HepG2 (cell line): ENCODE results near the gene MYLK. TPM values are rescaled to one million over a fixed set of nuclear protein-coding genes. Genes with fewer than 3 reads are reported as not detected.

Experiments used
- DNMT3B ChIP-seq: conservative IDR thresholded peaks from 2 replicates; pipeline ENCODE4 v1.6.1; 2016; ENCODE audit warnings: missing biosample characterization, control low read depth
- SMC3 ChIP-seq: IDR thresholded peaks from 2 replicates; pipeline ENCODE4 v1.6.1; 2011; ENCODE audit warnings: low read length, improper control_type of control experiment
- SRSF4 ChIP-seq: fragments of 200-400 bp; formaldehyde crosslinking; IDR thresholded peaks from one replicate; pipeline ENCODE4 v1.6.1; 2018; ENCODE audit warnings: mild to moderate bottlenecking, low read depth, low read length, moderate library complexity; ENCODE audit not compliant: poor library complexity, severe bottlenecking
- ZNF549 ChIP-seq: sonication (generic); formaldehyde crosslinking; IDR thresholded peaks from 2 replicates; pipeline ENCODE4 v1.5.0; 2020; ENCODE audit warnings: missing genetic modification reagents
- ZNF746 ChIP-seq: sonication (generic); formaldehyde crosslinking; IDR thresholded peaks from 2 replicates; pipeline ENCODE4 v1.8.0; 2022; ENCODE audit warnings: mild to moderate bottlenecking, missing genetic modification reagents
- ZNF75D ChIP-seq: sonication (generic); formaldehyde crosslinking; IDR thresholded peaks from 2 replicates; pipeline ENCODE4 v1.8.1; 2023; ENCODE audit warnings: missing genetic modification reagents, mild to moderate bottlenecking, borderline replicate concordance
- ZSCAN30 ChIP-seq: sonication (generic); formaldehyde crosslinking; IDR thresholded peaks from 2 replicates; pipeline ENCODE4 v1.5.0; 2020; ENCODE audit warnings: mild to moderate bottlenecking, missing genetic modification reagents
- polyA plus RNA-seq, 8 experiments: library from polyadenylated mRNA; depleted of rRNA in 3 of 8; stranded (reverse) in 7 of 8; unstranded in 1 of 8; fragments of >200 nt; fragmentation: Illumina TruSeq in 4 of 8; extraction: Trizol in 4 of 8; gene quantifications; 2 replicates each; pipeline versions ENCODE4 v1.2.1 to v1.2.3, GENCODE V29; 2011 to 2016; ENCODE audit warnings: low read depth in 4 of 8, missing spikeins in 1 of 8, mixed read lengths in 1 of 8; ENCODE audit not compliant: insufficient read depth in 1 of 8
- total RNA-seq, 5 experiments: library from RNA; depleted of rRNA; stranded (reverse); fragments of >200 nt; fragmentation: Illumina TruSeq; extraction: Trizol; gene quantifications; 2 replicates each; pipeline ENCODE4 v1.2.3, GENCODE V29; 2016; ENCODE audit warnings: low read depth in 1 of 5
- TF ChIP-seq, protein P1 (sequence below): sonication (generic); formaldehyde crosslinking; IDR thresholded peaks from 2 replicates; pipeline ENCODE4 v1.4.0; 2020; ENCODE audit warnings: missing genetic modification reagents
- TF ChIP-seq, protein P2 (sequence below): sonication (generic); formaldehyde crosslinking; IDR thresholded peaks from 2 replicates; pipeline ENCODE4 v1.4.0; 2020; ENCODE audit warnings: mild to moderate bottlenecking, missing genetic modification reagents

MYLK gene
- total and polyA plus RNA-seq, 2 of the 13 experiments (the other 11 are each of a cell fraction or from before 2014, with no cell fraction given): 10.6 to 34.9 TPM

GRCh38 chr3:123758081-123758564 lies 126.0 kb downstream of the MYLK start (continued):
- TF ChIP-seq, protein P1, sequence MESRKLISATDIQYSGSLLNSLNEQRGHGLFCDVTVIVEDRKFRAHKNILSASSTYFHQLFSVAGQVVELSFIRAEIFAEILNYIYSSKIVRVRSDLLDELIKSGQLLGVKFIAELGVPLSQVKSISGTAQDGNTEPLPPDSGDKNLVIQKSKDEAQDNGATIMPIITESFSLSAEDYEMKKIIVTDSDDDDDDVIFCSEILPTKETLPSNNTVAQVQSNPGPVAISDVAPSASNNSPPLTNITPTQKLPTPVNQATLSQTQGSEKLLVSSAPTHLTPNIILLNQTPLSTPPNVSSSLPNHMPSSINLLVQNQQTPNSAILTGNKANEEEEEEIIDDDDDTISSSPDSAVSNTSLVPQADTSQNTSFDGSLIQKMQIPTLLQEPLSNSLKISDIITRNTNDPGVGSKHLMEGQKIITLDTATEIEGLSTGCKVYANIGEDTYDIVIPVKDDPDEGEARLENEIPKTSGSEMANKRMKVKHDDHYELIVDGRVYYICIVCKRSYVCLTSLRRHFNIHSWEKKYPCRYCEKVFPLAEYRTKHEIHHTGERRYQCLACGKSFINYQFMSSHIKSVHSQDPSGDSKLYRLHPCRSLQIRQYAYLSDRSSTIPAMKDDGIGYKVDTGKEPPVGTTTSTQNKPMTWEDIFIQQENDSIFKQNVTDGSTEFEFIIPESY (CRISPR knock-in tag): no peak
- no peak for TF ChIP-seq ZNF549
- no peak; the same call in 1 of the 2 replicates for TF ChIP-seq DNMT3B (CRISPR knock-in tag)
- TF ChIP-seq, protein P2, sequence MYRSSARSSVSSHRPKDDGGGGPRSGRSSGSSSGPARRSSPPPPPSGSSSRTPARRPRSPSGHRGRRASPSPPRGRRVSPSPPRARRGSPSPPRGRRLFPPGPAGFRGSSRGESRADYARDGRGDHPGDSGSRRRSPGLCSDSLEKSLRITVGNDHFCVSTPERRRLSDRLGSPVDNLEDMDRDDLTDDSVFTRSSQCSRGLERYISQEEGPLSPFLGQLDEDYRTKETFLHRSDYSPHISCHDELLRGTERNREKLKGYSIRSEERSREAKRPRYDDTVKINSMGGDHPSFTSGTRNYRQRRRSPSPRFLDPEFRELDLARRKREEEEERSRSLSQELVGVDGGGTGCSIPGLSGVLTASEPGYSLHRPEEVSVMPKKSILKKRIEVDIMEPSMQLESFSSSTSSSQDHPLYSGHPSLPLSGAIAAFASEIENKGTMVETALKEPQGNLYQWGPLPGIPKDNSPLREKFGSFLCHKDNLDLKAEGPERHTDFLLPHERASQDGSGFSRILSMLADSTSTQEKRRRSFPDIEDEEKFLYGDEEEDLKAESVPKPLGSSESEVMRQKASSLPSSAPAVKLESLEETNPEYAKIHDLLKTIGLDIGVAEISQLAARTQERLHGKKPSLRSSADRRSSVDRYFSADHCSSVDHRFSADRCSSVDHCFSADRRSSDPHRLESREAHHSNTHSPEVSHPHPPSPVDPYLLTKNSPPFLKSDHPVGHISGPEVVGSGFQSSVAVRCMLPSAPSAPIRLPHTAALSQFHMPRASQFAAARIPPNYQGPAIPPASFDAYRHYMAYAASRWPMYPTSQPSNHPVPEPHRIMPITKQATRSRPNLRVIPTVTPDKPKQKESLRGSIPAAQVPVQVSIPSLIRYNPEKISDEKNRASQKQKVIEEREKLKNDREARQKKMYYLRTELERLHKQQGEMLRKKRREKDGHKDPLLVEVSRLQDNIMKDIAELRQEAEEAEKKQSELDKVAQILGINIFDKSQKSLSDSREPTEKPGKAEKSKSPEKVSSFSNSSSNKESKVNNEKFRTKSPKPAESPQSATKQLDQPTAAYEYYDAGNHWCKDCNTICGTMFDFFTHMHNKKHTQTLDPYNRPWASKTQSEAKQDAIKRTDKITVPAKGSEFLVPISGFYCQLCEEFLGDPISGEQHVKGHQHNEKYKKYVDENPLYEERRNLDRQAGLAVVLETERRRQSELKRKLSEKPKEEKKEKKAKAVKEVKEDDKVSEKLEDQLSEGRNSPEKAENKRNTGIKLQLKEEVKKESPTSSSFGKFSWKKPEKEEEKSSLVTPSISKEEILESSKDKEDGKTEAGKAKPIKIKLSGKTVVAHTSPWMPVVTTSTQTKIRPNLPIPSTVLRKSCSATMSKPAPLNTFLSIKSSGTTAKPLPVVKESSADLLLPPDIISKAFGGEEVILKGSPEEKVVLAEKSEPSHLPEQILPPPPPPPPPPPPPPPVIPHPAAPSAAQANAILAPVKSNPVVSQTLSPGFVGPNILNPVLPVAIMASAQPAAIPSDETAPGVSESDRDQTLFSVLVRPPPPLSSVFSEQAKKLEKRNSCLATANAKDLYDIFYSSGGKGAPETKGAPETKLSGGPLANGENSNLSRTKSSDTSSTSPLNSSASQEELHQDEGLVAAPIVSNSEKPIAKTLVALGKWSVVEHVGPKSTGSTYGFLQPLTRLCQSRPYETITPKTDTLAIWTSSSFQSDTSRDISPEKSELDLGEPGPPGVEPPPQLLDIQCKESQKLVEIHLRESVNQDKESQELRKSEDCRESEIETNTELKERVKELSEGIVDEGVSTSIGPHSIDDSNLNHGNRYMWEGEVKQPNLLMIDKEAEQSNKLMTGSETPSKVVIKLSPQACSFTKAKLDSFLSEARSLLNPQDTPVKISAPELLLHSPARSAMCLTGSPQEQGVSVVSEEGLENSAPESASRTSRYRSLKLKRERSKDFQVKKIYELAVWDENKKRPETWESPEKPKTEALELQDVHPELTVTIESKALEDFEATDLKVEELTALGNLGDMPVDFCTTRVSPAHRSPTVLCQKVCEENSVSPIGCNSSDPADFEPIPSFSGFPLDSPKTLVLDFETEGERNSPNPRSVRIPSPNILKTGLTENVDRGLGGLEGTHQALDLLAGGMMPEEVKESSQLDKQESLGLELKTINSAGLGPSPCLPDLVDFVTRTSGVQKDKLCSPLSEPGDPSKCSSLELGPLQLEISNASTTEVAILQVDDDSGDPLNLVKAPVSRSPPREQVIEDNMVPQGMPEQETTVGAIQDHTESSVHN (CRISPR knock-in tag): no peak
- no peak for TF ChIP-seq SRSF4
- no peak for TF ChIP-seq ZNF75D (CRISPR knock-in tag)
- no peak for TF ChIP-seq ZNF746 (CRISPR knock-in tag)
- TF ChIP-seq SMC3: no peak
- no peak for TF ChIP-seq ZSCAN30 (CRISPR knock-in tag)
